Stimulated activated naive CD8-positive, alpha-beta T cell treated with anti-CD3 and anti-CD28 coated beads, Interleukin-15, Interleukin-2, amounts not matched to agents 100 ng/mL and 50 ng/mL, for 24 hours (primary cell): Measurements from ENCODE around the gene RNF215.

Source experiments
- H3K27ac Mint-ChIP-seq: one replicate; pipeline ENCODE4 v1.8.0; 2021; ENCODE audit warnings: mild to moderate bottlenecking, mixed read lengths
- H3K27me3 Mint-ChIP-seq: one replicate; pipeline ENCODE4 v1.8.0; 2021; ENCODE audit warnings: mixed read lengths
- H3K36me3 Mint-ChIP-seq: one replicate; pipeline ENCODE4 v1.8.0; 2021; ENCODE audit warnings: low read depth, mixed read lengths
- H3K4me1 Mint-ChIP-seq: one replicate; pipeline ENCODE4 v1.8.0; 2021; ENCODE audit warnings: low read depth, mixed read lengths
- H3K4me3 Mint-ChIP-seq: one replicate; pipeline ENCODE4 v1.8.0; 2021; ENCODE audit warnings: mild to moderate bottlenecking, mixed read lengths
- H3K9me3 Mint-ChIP-seq: one replicate; pipeline ENCODE4 v1.8.0; 2021; ENCODE audit warnings: mixed read lengths

The RNF215 gene

GRCh38 chr22:30368420-30368819, 18.8 kb downstream of the RNF215 start:
- Mint-ChIP-seq H3K9me3 (no peaks in the 10 kb centered on the region), H3K27ac (no peak overlapping the region), H3K4me3 (no peak overlapping the region), H3K36me3 (no peaks in the 10 kb centered on the region), H3K4me1 (no peaks in the 10 kb centered on the region), H3K27me3 (no peaks in the 10 kb centered on the region)

- Mint-ChIP-seq H3K27ac (no peak overlapping the region), H3K4me3 (no peak overlapping the region), H3K4me1 (no peaks in the 10 kb centered on the region), H3K27me3 (no peaks in the 10 kb centered on the region), H3K9me3 (no peaks in the 10 kb centered on the region), H3K36me3 (no peaks in the 10 kb centered on the region)
These were observed 21.3 kb downstream of the RNF215 start for GRCh38 chr22:30365891-30366290.

GRCh38 chr22:30362651-30363281, 24.4 kb downstream of the RNF215 start:
- Mint-ChIP-seq H3K36me3 (no peaks in the 10 kb centered on the region), H3K4me1 (peaks cover 4% of the 10 kb centered on the region), H3K27ac (no peak overlapping the region), H3K9me3 (no peaks in the 10 kb centered on the region), H3K27me3 (no peaks in the 10 kb centered on the region), H3K4me3 (no peak overlapping the region)

GRCh38 chr22:30361916-30362650, 25.1 kb downstream of the RNF215 start:
- H3K9me3 Mint-ChIP-seq, result no peaks in the 10 kb centered on the region
- H3K4me1 Mint-ChIP-seq, result peaks cover 9% of the 10 kb centered on the region
- no peaks in the 10 kb centered on the region for H3K27me3 Mint-ChIP-seq
- no peak overlapping the region for H3K4me3 Mint-ChIP-seq
- no peaks in the 10 kb centered on the region for H3K36me3 Mint-ChIP-seq
- no peak overlapping the region for H3K27ac Mint-ChIP-seq

- H3K27me3 Mint-ChIP-seq, result no peaks in the 10 kb centered on the region
- H3K27ac Mint-ChIP-seq, result no peak overlapping the region
- no peak overlapping the region for H3K4me3 Mint-ChIP-seq
- H3K9me3 Mint-ChIP-seq, result no peaks in the 10 kb centered on the region
- peaks cover 21% of the 10 kb centered on the region for H3K36me3 Mint-ChIP-seq
- peaks cover 36% of the 10 kb centered on the region for H3K4me1 Mint-ChIP-seq
These were observed 28.7 kb downstream of the RNF215 start for GRCh38 chr22:30358541-30358940.

- peaks cover 41% of the 10 kb centered on the region for H3K4me1 Mint-ChIP-seq
- peaks cover 25% of the 10 kb centered on the region for H3K36me3 Mint-ChIP-seq
- H3K4me3 Mint-ChIP-seq, result peak overlapping the region; percentile 96
- H3K27ac Mint-ChIP-seq, result peak overlapping the region; percentile 47
- no peaks in the 10 kb centered on the region for H3K9me3 Mint-ChIP-seq
- no peaks in the 10 kb centered on the region for H3K27me3 Mint-ChIP-seq
These were observed 29.5 kb downstream of the RNF215 start for GRCh38 chr22:30357650-30358215.

- H3K27ac Mint-ChIP-seq, result peak overlapping the region; percentile 81
- peaks cover 30% of the 10 kb centered on the region for H3K36me3 Mint-ChIP-seq
- H3K4me3 Mint-ChIP-seq, result peak overlapping the region; percentile 96
- H3K4me1 Mint-ChIP-seq, result peaks cover 45% of the 10 kb centered on the region
- no peaks in the 10 kb centered on the region for H3K9me3 Mint-ChIP-seq
- no peaks in the 10 kb centered on the region for H3K27me3 Mint-ChIP-seq
These were observed 30.0 kb downstream of the RNF215 start for GRCh38 chr22:30357236-30357570.

GRCh38 chr22:30356449-30357235, 30.6 kb downstream of the RNF215 start, which contains the start of the genes CCDC157 and SF3A1:
TSS of gene CCDC157 (plus strand) at chr22:30357007. CDS start at chr22:30366001, 8,994 bp downstream.
TSS of gene SF3A1 (minus strand) at chr22:30356894. CDS start at chr22:30356792, 102 bp downstream.
- Mint-ChIP-seq H3K36me3 (peaks cover 36% of the 10 kb centered on the region), H3K4me3 (peak within 1 kb of the TSS; percentile 96), H3K9me3 (no peaks in the 10 kb centered on the region), H3K27me3 (no peaks in the 10 kb centered on the region), H3K27ac (peak within 1 kb of the TSS; percentile 88), H3K4me1 (peaks cover 48% of the 10 kb centered on the region)

- peak overlapping the region; percentile 96 for H3K4me3 Mint-ChIP-seq
- peaks cover 54% of the 10 kb centered on the region for H3K36me3 Mint-ChIP-seq
- no peaks in the 10 kb centered on the region for H3K9me3 Mint-ChIP-seq
- no peaks in the 10 kb centered on the region for H3K27me3 Mint-ChIP-seq
- peak overlapping the region; percentile 75 for H3K27ac Mint-ChIP-seq
- H3K4me1 Mint-ChIP-seq, result peaks cover 68% of the 10 kb centered on the region
These were observed 32.6 kb downstream of the RNF215 start for GRCh38 chr22:30354644-30355043.

- Mint-ChIP-seq H3K4me1 (peaks cover 87% of the 10 kb centered on the region), H3K36me3 (peaks cover 80% of the 10 kb centered on the region), H3K9me3 (no peaks in the 10 kb centered on the region), H3K4me3 (no peak overlapping the region), H3K27me3 (no peaks in the 10 kb centered on the region), H3K27ac (peak overlapping the region; percentile 40)
These were observed 36.0 kb downstream of the RNF215 start for GRCh38 chr22:30351226-30351625.

GRCh38 chr22:30348809-30349208, 38.4 kb downstream of the RNF215 start:
- Mint-ChIP-seq H3K36me3 (peaks cover 86% of the 10 kb centered on the region), H3K27ac (peak overlapping the region; percentile 81), H3K27me3 (no peaks in the 10 kb centered on the region), H3K4me1 (peaks cover 71% of the 10 kb centered on the region), H3K9me3 (no peaks in the 10 kb centered on the region), H3K4me3 (peak overlapping the region; percentile 27)

GRCh38 chr22:30348404-30348803, 38.8 kb downstream of the RNF215 start:
- Mint-ChIP-seq H3K4me1 (peaks cover 67% of the 10 kb centered on the region), H3K27me3 (no peaks in the 10 kb centered on the region), H3K9me3 (no peaks in the 10 kb centered on the region), H3K4me3 (peak overlapping the region; percentile 27), H3K36me3 (peaks cover 87% of the 10 kb centered on the region), H3K27ac (peak overlapping the region; percentile 81)

GRCh38 chr22:30347255-30347892, 39.8 kb downstream of the RNF215 start:
- Mint-ChIP-seq H3K4me3 (peak overlapping the region; percentile 55), H3K36me3 (peaks cover 90% of the 10 kb centered on the region), H3K27ac (peak overlapping the region; percentile 86), H3K4me1 (peaks cover 60% of the 10 kb centered on the region), H3K9me3 (no peaks in the 10 kb centered on the region), H3K27me3 (no peaks in the 10 kb centered on the region)

- no peaks in the 10 kb centered on the region for H3K9me3 Mint-ChIP-seq
- H3K4me3 Mint-ChIP-seq, result no peak overlapping the region
- peak overlapping the region; percentile 55 for H3K27ac Mint-ChIP-seq
- peaks cover 84% of the 10 kb centered on the region for H3K36me3 Mint-ChIP-seq
- H3K4me1 Mint-ChIP-seq, result peaks cover 36% of the 10 kb centered on the region
- H3K27me3 Mint-ChIP-seq, result no peaks in the 10 kb centered on the region
These were observed 42.6 kb downstream of the RNF215 start for GRCh38 chr22:30344447-30345200.
